Left lung (tissue), 10 donors: ENCODE measurements around the gene MCCC1. TPM values are rescaled to one million over a fixed set of nuclear protein-coding genes. Genes with fewer than 3 reads are reported as not detected.

Source experiments
- ATAC-seq: fragments of 200-7000 bp; cut with Tn5 transposase; one replicate; pipeline ENCODE4 v1.9.1; 2020; ENCODE audit warnings: moderate library complexity
- DNase-seq, 4 donors: peaks; one replicate each; pipeline ENCODE4 v3.0.0-alpha.2; 2013 to 2020
- H3K27ac ChIP-seq, 2 donors: fragments of 200-600 bp; sonication (generic) in 1 of 2; one replicate each; pipeline versions ENCODE4 v1.5.0 to v1.8.0; 2020 to 2021
- H3K27me3 ChIP-seq, 2 donors: fragments of 200-600 bp; sonication (generic) in 1 of 2; one replicate each; pipeline versions ENCODE4 v1.5.0 to v1.8.0; 2020 to 2021
- H3K36me3 ChIP-seq, 2 donors: fragments of 200-600 bp; sonication (generic) in 1 of 2; one replicate each; pipeline versions ENCODE4 v1.5.0 to v1.8.0; 2020 to 2021
- H3K4me1 ChIP-seq, 2 donors: fragments of 200-600 bp; one replicate each; pipeline ENCODE4 v1.8.0; 2021
- H3K4me3 ChIP-seq, 2 donors: fragments of 200-600 bp; sonication (generic) in 1 of 2; one replicate each; pipeline versions ENCODE4 v1.5.0 to v1.8.0; 2020 to 2021; ENCODE audit warnings: mild to moderate bottlenecking in 1 of 2
- H3K9me3 ChIP-seq, 2 donors: fragments of 200-600 bp; sonication (generic) in 1 of 2; one replicate each; pipeline versions ENCODE4 v1.5.0 to v1.8.0; 2020 to 2021
- CTCF ChIP-seq, 2 donors: fragments of 200-600 bp; sonication (generic) in 1 of 2; IDR thresholded peaks; one replicate each; pipeline versions ENCODE4 v1.5.0 to v1.8.0; 2021; ENCODE audit warnings: antibody characterized with exemption in 2 of 2
- intact Hi-C, 2 donors: fragments of 100-400 bp; cut with DNase I; formaldehyde crosslinking; loops; one replicate each; pipeline versions ENCODE4 v1.11.2 to v1.14.2; 2022
- polyA plus RNA-seq, 6 donors: library from polyadenylated mRNA; unstranded; fragments of 120-200 nt; gene quantifications; one replicate each; pipeline ENCODE4 v1.2.1, GENCODE V29; 2013; ENCODE audit not compliant: insufficient read length in 6 of 6
- total RNA-seq, 2 donors: library from RNA; stranded (reverse); fragmentation: NEBNext Ultra II Directional; extraction: Animal tissue kit (Norgen Biotek cat#: 25700); gene quantifications; one replicate each; pipeline ENCODE4 v1.2.1, GENCODE V29; 2021
- donor health status: DM: no; HTN: yes; CAD: no.
- donor health status: DM: no; HTN: no; CAD: no.

The MCCC1 gene
- total and polyA plus RNA-seq, 8 donors = 45.4 to 61.8 (median 51.1) TPM

- Histone ChIP-seq H3K27me3 (no peaks in the 10 kb centered on the region), H3K36me3 (peaks cover 0 to 79% of the 10 kb centered on the region in 2 donors), H3K9me3 (peaks cover 0 to 4% of the 10 kb centered on the region in 2 donors), H3K4me3 (no peak overlapping the region), H3K4me1 (no peaks in the 10 kb centered on the region), H3K27ac (no peak overlapping the region)
- no peak for TF ChIP-seq CTCF (IDR thresholded peaks at IDR 0.05)
- peak; percentile 39 for ATAC-seq
- DNase-seq = no peak
- intact Hi-C loops = no loop called here
Measured at GRCh38 chr3:183081459-183082183, 17.7 kb downstream of the MCCC1 start.

- intact Hi-C loops = no loop called here
- ATAC-seq (no peak), DNase-seq (no peak)
- no peaks in the 10 kb centered on the region for H3K27me3 ChIP-seq
- H3K4me3 ChIP-seq = no peak overlapping the region
- no peak overlapping the region for H3K27ac ChIP-seq
- no peak for TF ChIP-seq CTCF (IDR thresholded peaks at IDR 0.05)
- H3K36me3 ChIP-seq = peaks cover 0 to 69% of the 10 kb centered on the region in 2 donors
- H3K9me3 ChIP-seq = peaks cover 0 to 4% of the 10 kb centered on the region in 2 donors
- no peaks in the 10 kb centered on the region for H3K4me1 ChIP-seq
Measured at GRCh38 chr3:183080628-183081027, 18.7 kb downstream of the MCCC1 start.

- ATAC-seq = no peak
- no peak for DNase-seq
- no peak overlapping the region for H3K27ac ChIP-seq
- H3K27me3 ChIP-seq = no peaks in the 10 kb centered on the region
- no peak for TF ChIP-seq CTCF (IDR thresholded peaks at IDR 0.05)
- H3K9me3 ChIP-seq = peaks cover 0 to 4% of the 10 kb centered on the region in 2 donors
- no peaks in the 10 kb centered on the region for H3K4me1 ChIP-seq
- H3K36me3 ChIP-seq = peaks cover 0 to 46% of the 10 kb centered on the region in 2 donors
- intact Hi-C loops = no loop called here
- H3K4me3 ChIP-seq = no peak overlapping the region
Measured at GRCh38 chr3:183074881-183075280, 24.4 kb downstream of the MCCC1 start.

- intact Hi-C loops = no loop called here
- H3K27me3 ChIP-seq = no peaks in the 10 kb centered on the region
- H3K36me3 ChIP-seq = peaks cover 0 to 46% of the 10 kb centered on the region in 2 donors
- H3K9me3 ChIP-seq = peaks cover 0 to 4% of the 10 kb centered on the region in 2 donors
- ATAC-seq (peak; percentile 14), DNase-seq (no peak)
- H3K4me3 ChIP-seq = no peak overlapping the region
- H3K4me1 ChIP-seq = no peaks in the 10 kb centered on the region
- H3K27ac ChIP-seq = no peak overlapping the region
- no peak for TF ChIP-seq CTCF (IDR thresholded peaks at IDR 0.05)
Measured at GRCh38 chr3:183074261-183074660, 25.0 kb downstream of the MCCC1 start.

- Histone ChIP-seq H3K9me3 (peaks cover 0 to 2% of the 10 kb centered on the region in 2 donors), H3K27ac (no peak overlapping the region), H3K4me1 (no peaks in the 10 kb centered on the region), H3K4me3 (no peak overlapping the region), H3K27me3 (no peaks in the 10 kb centered on the region), H3K36me3 (peaks cover 0 to 45% of the 10 kb centered on the region in 2 donors)
- TF ChIP-seq CTCF (IDR thresholded peaks at IDR 0.05) = no peak
- DNase-seq = no peak
- no peak for ATAC-seq
- intact Hi-C loops = no loop called here
Measured at GRCh38 chr3:183073839-183074238, 25.5 kb downstream of the MCCC1 start.
